OCI-LY3 (cell line): ENCODE results near the gene WNT5A.

Source experiments
- EZH2phosphoT487 ChIP-seq: fragments of 200-600 bp; shearing (Covaris generic); IDR thresholded peaks from 2 replicates; pipeline ENCODE4 v1.6.1; 2018; ENCODE audit warnings: antibody characterized with exemption, mixed run types, low read depth
- TF ChIP-seq, protein P1 (sequence below): fragments of 200-600, 300-600 bp; sonication (generic); IDR thresholded peaks from 2 replicates; pipeline ENCODE4 v1.5.1; 2014; ENCODE audit warnings: antibody characterized with exemption, low read length, low read depth

DNA sequence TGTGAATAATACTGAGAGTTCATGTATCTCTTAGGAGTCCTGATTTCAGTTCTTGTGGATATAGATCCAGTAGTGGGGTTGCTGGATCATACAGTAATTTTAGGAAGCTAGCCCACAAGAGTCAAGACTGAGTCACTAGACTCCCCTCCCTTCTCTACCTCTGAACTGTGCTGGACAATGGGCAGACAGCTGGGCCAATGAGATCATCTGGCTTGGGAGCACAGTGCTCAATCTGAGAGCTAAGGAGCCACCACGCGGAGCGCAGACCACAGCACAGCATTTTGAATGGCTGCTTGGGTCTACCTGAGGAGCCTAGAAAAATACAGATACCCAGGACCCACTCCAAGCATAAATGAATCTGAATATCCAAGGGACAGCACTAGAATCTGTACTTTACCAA is 32.5 kb downstream of the WNT5A start:
- TF ChIP-seq, protein P1, sequence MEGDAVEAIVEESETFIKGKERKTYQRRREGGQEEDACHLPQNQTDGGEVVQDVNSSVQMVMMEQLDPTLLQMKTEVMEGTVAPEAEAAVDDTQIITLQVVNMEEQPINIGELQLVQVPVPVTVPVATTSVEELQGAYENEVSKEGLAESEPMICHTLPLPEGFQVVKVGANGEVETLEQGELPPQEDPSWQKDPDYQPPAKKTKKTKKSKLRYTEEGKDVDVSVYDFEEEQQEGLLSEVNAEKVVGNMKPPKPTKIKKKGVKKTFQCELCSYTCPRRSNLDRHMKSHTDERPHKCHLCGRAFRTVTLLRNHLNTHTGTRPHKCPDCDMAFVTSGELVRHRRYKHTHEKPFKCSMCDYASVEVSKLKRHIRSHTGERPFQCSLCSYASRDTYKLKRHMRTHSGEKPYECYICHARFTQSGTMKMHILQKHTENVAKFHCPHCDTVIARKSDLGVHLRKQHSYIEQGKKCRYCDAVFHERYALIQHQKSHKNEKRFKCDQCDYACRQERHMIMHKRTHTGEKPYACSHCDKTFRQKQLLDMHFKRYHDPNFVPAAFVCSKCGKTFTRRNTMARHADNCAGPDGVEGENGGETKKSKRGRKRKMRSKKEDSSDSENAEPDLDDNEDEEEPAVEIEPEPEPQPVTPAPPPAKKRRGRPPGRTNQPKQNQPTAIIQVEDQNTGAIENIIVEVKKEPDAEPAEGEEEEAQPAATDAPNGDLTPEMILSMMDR, result no peak
- no peak for TF ChIP-seq EZH2phosphoT487
